K562 (cell line): ENCODE measurements around the gene PDZK1. TPM values are rescaled to one million over a fixed set of nuclear protein-coding genes. Genes with fewer than 3 reads are reported as not detected.

Source experiments
- ATAC-seq: fragments of 200-7000 bp; cut with Tn5 transposase; 3 replicates; pipeline ENCODE4 v1.9.1; 2020; ENCODE audit warnings: moderate library complexity
- BruUV-seq: library from RNA; stranded (reverse); fragments of 400-500 nt; replicated peaks from 2 replicates; lab custom pipeline; 2021; lab: Mats Ljungman, UMichigan
- CTCF ChIA-PET: fragments of 300-600 bp; formaldehyde crosslinking; extraction: SDS; loops from one replicate; lab custom pipeline; 2021; ENCODE audit warnings: low intra/inter-chr PET ratio; lab: Yijun Ruan, JAX
- POLR2A ChIA-PET: fragments of 300-600, 350-650 bp; sonication (Branson Sonifier 250); formaldehyde crosslinking; extraction: SDS; loops from one replicate; lab custom pipeline; 2021; ENCODE audit warnings: antibody characterized with exemption, inconsistent platforms; lab: Yijun Ruan, JAX
- DNase-seq, 4 experiments: peaks; one replicate each; pipeline versions ENCODE4 v3.0.0 to v3.0.0-alpha.2; 2011 to 2018; ENCODE audit warnings: low spot score in 3 of 4, mixed read lengths in 3 of 4; ENCODE audit errors: extremely low read depth in 1 of 4
- FAIRE-seq: peaks from 2 replicates; lab custom pipeline; 2011; peaks lifted over from hg19 to GRCh38; lab: Jason Lieb, UNC
- H2AFZ ChIP-seq: 2 replicates; pipeline ENCODE4 v1.6.0; 2011; ENCODE audit warnings: low read depth, low read length, control low read depth, inconsistent platforms
- H3K27ac ChIP-seq: fragments of 200-600 bp; 3 replicates; pipeline ENCODE4 v1.8.0; 2011; ENCODE audit warnings: low read depth, mild to moderate bottlenecking, control low read depth, inconsistent platforms, low read length, moderate library complexity, mixed read lengths; ENCODE audit errors: extremely low read depth
- H3K27me3 ChIP-seq, 2 experiments: fragments of 300-600 bp in 1 of 2; 2 replicates in 1 of 2; 3 replicates in 1 of 2; pipeline versions ENCODE4 v1.6.0 to v1.8.0; 2011; ENCODE audit warnings: inconsistent platforms in 2 of 2, low read length in 2 of 2, mild to moderate bottlenecking in 1 of 2, mixed read lengths in 1 of 2, moderate library complexity in 1 of 2; ENCODE audit not compliant: control insufficient read depth in 2 of 2, insufficient read depth in 2 of 2
- H3K36me3 ChIP-seq: fragments of 300-600 bp; 3 replicates; pipeline ENCODE4 v1.8.0; 2011; ENCODE audit warnings: mild to moderate bottlenecking, low read length, inconsistent platforms; ENCODE audit not compliant: control insufficient read depth, insufficient read depth
- H3K4me1 ChIP-seq, 2 experiments: fragments of 200-600 bp in 1 of 2; replicated peaks in 1 of 2; 2 replicates in 1 of 2; 3 replicates in 1 of 2; pipeline versions ENCODE4 v1.5.1 to v1.8.0; 2011; ENCODE audit warnings: inconsistent platforms in 2 of 2, low read length in 2 of 2, mild to moderate bottlenecking in 1 of 2, mixed read lengths in 1 of 2, moderate library complexity in 1 of 2; ENCODE audit not compliant: control insufficient read depth in 2 of 2, insufficient read depth in 2 of 2
- H3K4me2 ChIP-seq: 2 replicates; pipeline ENCODE4 v1.6.1; 2011; ENCODE audit warnings: low read length, control low read depth, inconsistent platforms, mixed read lengths; ENCODE audit not compliant: insufficient read depth
- H3K4me3 ChIP-seq: fragments of 200-600 bp; sonication (generic), shearing (Covaris generic); 2 replicates; pipeline ENCODE4 v1.5.1; 2016; ENCODE audit warnings: control low read depth, inconsistent platforms
- H3K79me2 ChIP-seq: fragments of 200-600 bp; 3 replicates; pipeline ENCODE4 v1.8.0; 2011; ENCODE audit warnings: low read length, inconsistent platforms; ENCODE audit not compliant: control insufficient read depth, insufficient read depth
- H3K9ac ChIP-seq, 2 experiments: 2 replicates each; pipeline versions ENCODE4 v1.6.0 to v1.6.1; 2011; ENCODE audit warnings: low read depth in 2 of 2, low read length in 2 of 2, control low read depth in 1 of 2, inconsistent platforms in 1 of 2, mild to moderate bottlenecking in 1 of 2, mixed read lengths in 1 of 2; ENCODE audit not compliant: insufficient read depth in 1 of 2
- H3K9me1 ChIP-seq: one replicate; pipeline ENCODE4 v1.6.0; 2011; ENCODE audit warnings: inconsistent platforms, mild to moderate bottlenecking, low read length, moderate library complexity; ENCODE audit not compliant: control insufficient read depth, insufficient read depth
- H3K9me3 ChIP-seq: replicated peaks from 2 replicates; pipeline ENCODE4 v1.5.1; 2011; ENCODE audit warnings: low read depth, low read length, inconsistent platforms; ENCODE audit not compliant: control insufficient read depth, insufficient read depth
- H4K20me1 ChIP-seq: replicated peaks from 2 replicates; pipeline ENCODE4 v1.6.1; 2011; ENCODE audit warnings: low read length, inconsistent platforms, mixed read lengths; ENCODE audit not compliant: control insufficient read depth, insufficient read depth
- ARID2 ChIP-seq: fragments of 450-650 bp; IDR thresholded peaks from 2 replicates; pipeline ENCODE4 v1.6.1; 2017; ENCODE audit warnings: antibody characterized with exemption, mild to moderate bottlenecking
- CSDE1 ChIP-seq, 2 experiments: fragments of 450-650 bp; IDR thresholded peaks; 2 replicates each; pipeline ENCODE4 v1.6.1; 2016; ENCODE audit warnings: mild to moderate bottlenecking in 1 of 2
- FOXK2 ChIP-seq, 2 experiments: fragments of 450-650 bp; IDR thresholded peaks in 1 of 2; conservative IDR thresholded peaks in 1 of 2; 2 replicates each; pipeline ENCODE4 v1.6.1; 2016; ENCODE audit warnings: low read depth in 2 of 2, mild to moderate bottlenecking in 1 of 2
- HDAC3 ChIP-seq: fragments of 450-650 bp; IDR thresholded peaks from 2 replicates; pipeline ENCODE4 v1.6.1; 2018; ENCODE audit warnings: borderline replicate concordance, mild to moderate bottlenecking, moderate library complexity; ENCODE audit not compliant: partially characterized antibody
- KDM4B ChIP-seq, 2 experiments: fragments of 450-650 bp in 1 of 2; sonication (generic) in 1 of 2; IDR thresholded peaks; 2 replicates each; pipeline ENCODE4 v1.6.1; 2016 to 2017; ENCODE audit warnings: borderline replicate concordance in 2 of 2, antibody characterized with exemption in 1 of 2, low read depth in 1 of 2, mild to moderate bottlenecking in 1 of 2
- POLR2AphosphoS2 ChIP-seq: IDR thresholded peaks from 2 replicates; pipeline ENCODE4 v1.6.1; 2012; ENCODE audit warnings: low read length, improper control_type of control experiment
- PTTG1 ChIP-seq: fragments of 450-650 bp; IDR thresholded peaks from 2 replicates; pipeline ENCODE4 v1.6.1; 2016; ENCODE audit warnings: low read depth, mild to moderate bottlenecking, missing genetic modification characterization, missing compliant biosample characterization
- RBM17 ChIP-seq: fragments of 200-400 bp; formaldehyde crosslinking; IDR thresholded peaks from 2 replicates; pipeline ENCODE4 v1.6.1; 2017; ENCODE audit warnings: low read depth, mild to moderate bottlenecking, low read length, borderline replicate concordance
- RBM34 ChIP-seq: fragments of 200-400 bp; formaldehyde crosslinking; IDR thresholded peaks from 2 replicates; pipeline ENCODE4 v1.6.1; 2018; ENCODE audit warnings: low read length, borderline replicate concordance; ENCODE audit not compliant: insufficient read depth
- SIN3B ChIP-seq: fragments of 450-650 bp; IDR thresholded peaks from 2 replicates; pipeline ENCODE4 v1.6.1; 2017; ENCODE audit warnings: low read depth, mild to moderate bottlenecking, moderate library complexity
- ZBTB12 ChIP-seq: fragments of 250-450 bp; sonication (Bioruptor Pico); IDR thresholded peaks from 2 replicates; pipeline ENCODE4 v1.4.0; 2020
- ZKSCAN3 ChIP-seq: fragments of 250-450 bp; sonication (Bioruptor Pico); IDR thresholded peaks from 2 replicates; pipeline ENCODE4 v1.4.0; 2020
- ZNF551 ChIP-seq: fragments of 250-450 bp; sonication (Bioruptor Pico); IDR thresholded peaks from 2 replicates; pipeline ENCODE4 v1.5.0; 2021; ENCODE audit warnings: mild to moderate bottlenecking, moderate library complexity
- WGBS: fragments of 100-300 bp; shearing (Covaris generic); methylation state at CpG from one replicate; pipeline ENCODE4 v1.1.6; 2016; ENCODE audit warnings: low coverage, mixed read lengths; ENCODE audit not compliant: insufficient coverage; ENCODE audit errors: missing lambda C conversion rate; 5-methylcytosine and 5-hydroxymethylcytosine counted together
- in situ Hi-C: fragments of 300-500 bp; cut with MboI; formaldehyde crosslinking; loops from 4 replicates; pipeline ENCODE4 v1.15.0; 2018; ENCODE audit warnings: inconsistent platforms, mixed read lengths
- intact Hi-C: fragments of 100-400 bp; cut with micrococcal nuclease; formaldehyde crosslinking; loops from 2 replicates; pipeline ENCODE4 v1.14.2; 2022
- polyA plus RNA-seq, 8 experiments: library from polyadenylated mRNA; depleted of rRNA in 4 of 8; stranded (reverse) in 5 of 8; unstranded in 3 of 8; fragments of >200 nt; fragmentation: Nextera tagmentation in 2 of 8; fragmentation: Illumina TruSeq in 1 of 8; extraction: Ambion mirVana in 2 of 8; extraction: Trizol in 1 of 8; gene quantifications; 2 replicates each; pipeline versions ENCODE4 v1.2.1 to v1.2.3, GENCODE V29; 2011 to 2014; ENCODE audit warnings: inconsistent platforms in 1 of 8, missing spikeins in 1 of 8
- total RNA-seq, 7 experiments: library from RNA; depleted of rRNA in 6 of 7; stranded (reverse); fragments of >200 nt in 6 of 7; fragmentation: Illumina TruSeq in 2 of 7; extraction: Trizol in 2 of 7; gene quantifications; 2 replicates each; pipeline versions ENCODE4 v1.2.1 to v1.2.3, GENCODE V29; 2011 to 2021; ENCODE audit warnings: low replicate concordance in 1 of 7
- TF ChIP-seq, protein P1 (sequence below): IDR thresholded peaks from 2 replicates; pipeline ENCODE4 v1.6.1; 2011; ENCODE audit not compliant: insufficient read length; ENCODE audit errors: extremely low read depth
- TF ChIP-seq, protein P2 (sequence below): fragments of 450-650 bp; IDR thresholded peaks from 2 replicates; pipeline ENCODE4 v1.6.1; 2016; ENCODE audit warnings: low read depth, mild to moderate bottlenecking, moderate library complexity

Gene PDZK1
- total and polyA plus RNA-seq, 9 of the 15 experiments (the other 6 are each of a cell fraction or from before 2014, with no cell fraction given) = 0.04 to 0.22 (median 0.16) TPM; not detected in 2

GRCh38 chr1:145740269-145740668 is 33.1 kb upstream of the PDZK1 start:
- H3K9ac ChIP-seq = no peak overlapping the region
- H3K4me2 ChIP-seq = no peak overlapping the region

More at GRCh38 chr1:145740269-145740668, 33.1 kb upstream of the PDZK1 start:
- WGBS = 45% methylated on average over 4 of the region's 4 CpGs
- no peak for TF ChIP-seq PTTG1 (tag)
- TF ChIP-seq RBM34 = no peak
- TF ChIP-seq RBM17 = no peak
- TF ChIP-seq, protein P1, sequence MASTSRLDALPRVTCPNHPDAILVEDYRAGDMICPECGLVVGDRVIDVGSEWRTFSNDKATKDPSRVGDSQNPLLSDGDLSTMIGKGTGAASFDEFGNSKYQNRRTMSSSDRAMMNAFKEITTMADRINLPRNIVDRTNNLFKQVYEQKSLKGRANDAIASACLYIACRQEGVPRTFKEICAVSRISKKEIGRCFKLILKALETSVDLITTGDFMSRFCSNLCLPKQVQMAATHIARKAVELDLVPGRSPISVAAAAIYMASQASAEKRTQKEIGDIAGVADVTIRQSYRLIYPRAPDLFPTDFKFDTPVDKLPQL = no peak
- TF ChIP-seq KDM4B (IDR thresholded peaks at IDR 0.05; ENCODE audit: borderline replicate concordance in 2 of 2, low read depth in 1 of 2) = no peak
- no peak for TF ChIP-seq HDAC3
- TF ChIP-seq SIN3B = no peak
- no peak for TF ChIP-seq ZKSCAN3 (CRISPR knock-in tag)
- TF ChIP-seq ZNF551 = no peak
- TF ChIP-seq FOXK2 (conservative IDR thresholded peaks at IDR 0.05 in 1 of 2, IDR thresholded peaks at IDR 0.05 in 1 of 2; ENCODE audit: low read depth in 2 of 2) = no peak
- TF ChIP-seq ZBTB12 = no peak
- no peak for TF ChIP-seq CSDE1 (IDR thresholded peaks at IDR 0.05)
- TF ChIP-seq, protein P2, sequence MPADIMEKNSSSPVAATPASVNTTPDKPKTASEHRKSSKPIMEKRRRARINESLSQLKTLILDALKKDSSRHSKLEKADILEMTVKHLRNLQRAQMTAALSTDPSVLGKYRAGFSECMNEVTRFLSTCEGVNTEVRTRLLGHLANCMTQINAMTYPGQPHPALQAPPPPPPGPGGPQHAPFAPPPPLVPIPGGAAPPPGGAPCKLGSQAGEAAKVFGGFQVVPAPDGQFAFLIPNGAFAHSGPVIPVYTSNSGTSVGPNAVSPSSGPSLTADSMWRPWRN = no peak
- no peak for TF ChIP-seq POLR2AphosphoS2
- TF ChIP-seq ARID2 = no peak
- no peak for ATAC-seq
- Histone ChIP-seq H3K27ac (no peak overlapping the region), H3K9me3 (no peaks in the 10 kb centered on the region), H3K79me2 (no peaks in the 10 kb centered on the region), H3K4me3 (no peak overlapping the region), H3K36me3 (peaks cover 27% of the 10 kb centered on the region), H3K27me3 (no peaks in the 10 kb centered on the region), H4K20me1 (no peaks in the 10 kb centered on the region), H2AFZ (no peak overlapping the region), H3K4me1 (no peaks in the 10 kb centered on the region), H3K9me1 (no peaks in the 10 kb centered on the region)
- no peak for DNase-seq
- ChIA-PET POLR2A (interaction anchor here (0.6 kb wide), 1 partner anchor 11 kb away, joined by 3 read pairs; no protein-coding TSS in a partner anchor), CTCF (no interaction called here)
- FAIRE-seq = no peak
- in situ Hi-C loops (no loop called here), intact Hi-C loops (loop anchor here (10.0 kb wide), 1 partner anchor 85 kb away; the partner anchor contains the start of genes POLR3C and RNF115)
- no TSS peak for BruUV-seq
